Left kidney (tissue), 2 donors: ENCODE measurements around the gene SLC25A17. TPM values are rescaled to one million over a fixed set of nuclear protein-coding genes. Genes with fewer than 3 reads are reported as not detected.
"Not testable (repeated sequence)": the region's sequence is repeated elsewhere in the genome, so short reads cannot be mapped to it uniquely, and the experiment has no call there.

ENCODE experiments used
- DNase-seq: peaks from one replicate; pipeline ENCODE4 v3.0.0-alpha.2; 2013
- polyA plus RNA-seq: library from polyadenylated mRNA; unstranded; fragments of 120-200 nt; gene quantifications from one replicate; pipeline ENCODE4 v1.2.1, GENCODE V29; 2013; ENCODE audit not compliant: insufficient read length

SLC25A17 gene
- polyA plus RNA-seq, 1 donor, result 48.8 TPM

- not testable (repeated sequence) for DNase-seq
Observed at GRCh38 chr22:40826292-40826691, 7.1 kb upstream of the SLC25A17 start.

DNA sequence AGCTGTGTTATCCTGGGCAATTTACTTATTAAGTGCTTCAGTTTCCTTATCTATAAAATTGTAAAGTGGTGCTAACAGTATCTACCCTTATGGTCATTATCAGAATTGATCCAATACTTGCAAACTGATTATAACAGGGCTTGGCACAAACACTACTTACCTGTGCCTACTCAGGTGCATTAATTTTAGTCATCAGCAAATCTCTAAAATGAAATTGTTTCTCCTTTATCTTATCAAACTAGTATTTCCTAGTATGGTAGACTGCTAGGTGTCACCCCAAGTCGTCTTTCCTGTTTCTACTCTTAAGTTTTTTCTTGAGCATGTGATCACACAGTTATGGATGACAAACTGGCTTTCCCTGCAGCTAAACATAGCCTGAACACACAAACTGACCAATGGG, 4.3 kb upstream of the SLC25A17 start:
- no peak for DNase-seq

GRCh38 chr22:40819599-40820140, 524 bp upstream of the SLC25A17 start:
- no peak for DNase-seq

- DNase-seq, result no peak
Observed at GRCh38 chr22:40818192-40818746, 877 bp downstream of the SLC25A17 start.

DNA sequence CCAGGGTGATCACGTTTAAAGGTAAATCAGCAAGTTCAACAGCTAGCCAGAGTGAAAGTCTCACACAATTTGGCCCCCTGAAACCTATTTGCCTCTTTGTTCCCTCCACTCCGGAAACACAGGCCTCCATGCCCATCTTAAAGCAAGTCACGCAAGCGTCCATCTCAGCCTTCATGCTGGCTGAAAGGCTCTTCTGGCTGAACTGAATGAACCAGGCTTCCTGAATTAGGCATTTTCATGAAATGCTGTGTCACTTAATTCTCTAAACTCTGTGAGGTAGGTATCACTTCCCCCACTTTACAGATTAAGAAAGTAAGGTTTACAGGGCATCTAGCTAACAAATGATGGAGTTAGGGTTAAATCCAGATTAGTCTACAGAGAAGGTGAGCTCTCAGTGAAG, 1.4 kb downstream of the SLC25A17 start:
- no peak for DNase-seq

DNA sequence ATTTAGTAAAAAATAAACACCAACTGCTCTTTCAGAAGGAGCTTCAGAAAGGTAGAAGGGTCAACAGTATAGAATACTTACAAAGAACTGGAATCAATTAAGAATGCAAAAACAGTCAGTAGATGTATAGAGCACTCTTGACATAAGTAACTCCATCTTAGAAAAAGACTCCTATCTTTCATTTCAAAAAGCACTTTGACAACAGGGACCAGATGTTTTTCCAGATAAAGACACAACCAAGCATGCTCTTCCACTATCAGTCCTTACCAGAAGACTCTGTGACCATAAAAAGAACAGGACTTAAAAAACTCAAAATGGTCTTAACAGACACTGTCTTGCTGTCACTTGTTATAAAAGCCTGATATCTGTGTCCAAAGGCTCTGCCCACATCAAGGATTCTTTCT, 5.2 kb downstream of the SLC25A17 start:
- DNase-seq, result no peak

DNA sequence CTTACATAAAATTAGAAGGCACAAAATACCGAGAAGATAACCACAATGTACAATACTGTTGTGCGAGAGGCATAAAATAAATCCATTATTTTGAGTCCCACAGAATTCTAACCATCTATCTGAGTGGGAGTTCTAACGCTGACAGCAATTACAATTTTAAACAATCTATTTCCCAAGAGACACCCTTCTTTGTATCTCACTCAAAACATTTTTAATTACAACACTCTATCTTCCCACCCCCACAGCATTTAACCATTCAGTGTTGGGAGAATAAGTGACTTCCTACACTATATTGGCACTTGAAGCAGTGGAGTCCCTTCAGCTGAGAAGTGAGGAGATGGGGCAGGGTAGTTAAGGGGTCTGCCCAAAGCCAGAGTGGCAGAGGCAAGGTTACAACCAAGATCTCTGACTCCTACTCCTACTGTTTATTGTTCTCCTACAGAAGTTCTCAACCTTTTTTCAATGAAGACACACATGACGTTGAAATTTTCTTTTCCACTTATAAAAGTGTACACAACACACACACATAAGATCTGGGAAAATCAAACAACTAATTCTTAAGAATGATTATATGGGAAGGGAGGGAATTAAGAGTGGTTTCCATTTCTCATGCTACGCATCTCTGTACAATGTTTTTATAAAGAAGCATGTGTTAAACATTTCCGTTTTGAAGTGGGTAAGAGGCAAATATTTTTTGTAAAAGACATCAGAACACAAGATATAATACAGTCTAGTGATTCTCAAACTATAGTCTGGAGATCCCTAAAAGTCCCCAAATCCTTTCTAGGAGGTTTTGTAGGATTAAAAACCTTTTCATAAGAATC, 10.9 kb downstream of the SLC25A17 start:
- DNase-seq, result no peak

DNA sequence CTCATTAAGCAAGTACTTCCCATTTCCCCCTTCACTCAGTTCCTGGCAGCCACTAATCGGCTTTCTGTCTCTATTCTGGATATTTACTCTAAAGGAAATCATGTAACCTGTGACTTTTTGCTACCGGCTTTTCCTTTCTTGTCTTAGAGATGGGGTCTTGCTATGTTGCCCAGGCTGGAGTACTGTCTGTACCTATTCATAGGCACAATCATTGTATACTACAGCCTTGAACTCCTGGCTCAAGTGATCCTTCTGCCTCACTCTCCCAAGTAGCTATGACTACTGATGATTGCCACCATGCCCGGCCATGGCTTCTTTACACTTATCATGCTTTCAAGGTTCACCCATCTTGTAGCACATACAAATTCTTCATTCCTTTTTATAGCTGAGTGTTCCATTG, 12.4 kb downstream of the SLC25A17 start:
- no peak for DNase-seq

- no peak for DNase-seq
Observed at GRCh38 chr22:40805699-40806203, 13.4 kb downstream of the SLC25A17 start.

- no peak for DNase-seq
Observed at GRCh38 chr22:40805239-40805638, 13.9 kb downstream of the SLC25A17 start.

GRCh38 chr22:40803321-40803720, 15.8 kb downstream of the SLC25A17 start:
- DNase-seq, result no peak

- DNase-seq, result no peak
Observed at GRCh38 chr22:40799008-40799407, 20.1 kb downstream of the SLC25A17 start.

DNA sequence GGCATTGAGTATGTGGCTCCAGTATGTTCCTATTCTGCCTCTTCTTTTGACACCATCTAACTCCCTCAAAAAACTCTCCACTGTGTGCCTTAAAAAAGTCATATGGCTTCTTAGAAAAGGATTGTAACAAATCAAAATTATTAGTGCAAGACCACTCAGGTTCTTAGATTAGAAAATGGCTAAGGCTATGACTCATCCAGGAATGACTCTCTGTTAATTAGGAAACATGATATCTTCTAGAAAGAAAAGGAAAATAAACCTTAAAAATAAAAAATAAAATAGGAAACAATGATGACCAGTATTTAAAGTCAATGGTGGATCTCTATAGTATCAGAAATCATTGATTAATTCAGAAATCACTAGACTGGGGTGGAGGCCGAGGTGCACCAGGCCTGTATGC, 21.7 kb downstream of the SLC25A17 start:
- no peak for DNase-seq

DNA sequence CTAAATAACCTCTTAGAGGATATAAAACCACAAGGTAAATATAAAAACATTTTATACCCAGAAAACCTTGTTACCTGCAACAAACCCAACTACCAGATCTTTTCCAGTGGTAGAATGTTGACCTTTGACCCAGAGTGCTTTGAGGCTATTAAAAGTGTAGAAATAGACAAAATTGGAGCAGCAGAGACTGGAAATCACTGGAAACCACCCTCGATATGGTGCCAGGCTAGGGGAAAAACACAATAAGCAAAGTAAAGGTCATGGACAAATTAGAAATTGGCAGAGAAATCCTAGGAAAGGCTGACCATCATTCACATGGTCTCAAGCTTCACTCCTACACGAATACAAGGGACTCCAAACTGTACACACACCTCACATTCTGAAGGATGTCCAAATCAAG, 26.7 kb downstream of the SLC25A17 start:
- no peak for DNase-seq

DNA sequence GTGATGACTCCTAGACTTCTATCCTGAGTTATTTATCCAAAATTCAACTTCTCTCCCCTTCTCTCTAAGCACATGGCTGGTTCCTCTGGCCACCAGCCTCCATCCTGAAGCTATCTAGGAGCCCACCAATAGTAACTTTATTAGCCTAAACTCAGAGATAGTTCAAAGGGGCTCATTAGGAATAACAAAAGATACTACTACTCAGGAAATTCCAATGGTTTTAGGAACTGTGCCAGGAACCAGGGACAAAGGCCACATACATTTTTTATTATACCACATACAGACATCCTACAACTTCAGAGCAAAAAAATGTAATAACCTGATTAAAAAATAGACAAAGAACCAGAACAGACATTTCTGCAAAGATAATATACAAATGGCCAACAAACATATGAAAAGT, 27.9 kb downstream of the SLC25A17 start:
- DNase-seq, result no peak

- DNase-seq, result no peak
Observed at GRCh38 chr22:40789131-40789530, 30.0 kb downstream of the SLC25A17 start.

GRCh38 chr22:40782521-40782920, 36.6 kb downstream of the SLC25A17 start:
- no peak for DNase-seq

DNA sequence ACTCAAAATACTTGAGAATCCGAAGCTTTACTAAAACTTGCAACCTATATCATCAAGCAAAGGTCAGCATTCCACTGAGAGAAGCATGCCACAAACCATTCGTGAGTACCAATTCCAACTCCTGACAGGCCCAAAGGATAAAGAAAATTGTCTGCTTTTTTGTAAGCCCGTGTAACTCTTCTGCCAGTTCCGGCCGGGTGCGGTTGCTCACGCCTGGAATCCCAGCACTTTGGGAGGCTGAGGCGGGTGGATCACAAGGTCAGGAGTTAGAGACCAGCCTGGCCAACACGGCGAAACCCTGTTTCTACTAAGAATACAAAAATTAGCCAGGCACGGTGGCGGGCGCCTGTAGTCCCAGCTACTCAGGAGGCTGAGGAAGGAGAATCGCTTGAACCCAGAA, 37.4 kb downstream of the SLC25A17 start:
- DNase-seq, result not testable (repeated sequence)

- no peak for DNase-seq
Observed at GRCh38 chr22:40769761-40770160, 49.4 kb downstream of the SLC25A17 start.

DNA sequence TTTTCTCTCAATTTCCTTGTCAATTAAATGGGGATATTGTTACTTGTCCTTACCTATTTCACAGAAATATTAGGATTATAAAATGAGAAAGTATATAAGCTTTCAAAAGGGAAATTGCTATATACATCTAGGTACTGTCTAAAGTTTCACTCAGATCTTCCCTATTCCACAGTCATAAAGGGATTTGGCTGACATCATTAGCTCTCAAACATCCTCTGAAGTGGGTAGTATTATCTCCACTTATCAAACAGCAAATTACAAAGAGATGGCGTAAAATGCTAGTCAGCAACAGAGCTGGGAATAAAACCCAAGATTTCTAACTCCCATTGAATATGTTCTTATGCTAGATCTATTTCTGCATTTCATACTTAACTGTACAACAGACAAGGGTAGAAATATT, 50.9 kb downstream of the SLC25A17 start:
- DNase-seq, result no peak

DNA sequence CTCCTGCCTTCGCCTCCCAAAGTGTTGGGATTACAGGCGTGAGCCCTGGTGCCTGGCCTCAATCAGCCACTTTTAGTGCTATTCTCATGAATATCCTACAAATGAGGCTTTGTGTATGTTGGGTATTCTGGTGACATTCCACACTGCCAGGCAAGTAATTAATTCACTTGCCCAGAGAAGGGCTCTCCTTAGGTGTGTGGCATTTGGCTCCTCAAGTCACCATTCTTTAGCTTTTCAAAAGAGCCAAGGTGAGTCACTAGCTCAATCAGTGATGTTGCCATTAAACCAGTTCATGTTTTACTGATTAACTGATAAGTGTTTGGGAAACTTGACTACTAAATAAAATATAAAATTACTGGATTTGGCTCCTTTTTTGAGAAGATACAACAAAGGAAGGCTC, 52.2 kb downstream of the SLC25A17 start:
- DNase-seq, result no peak

DNA sequence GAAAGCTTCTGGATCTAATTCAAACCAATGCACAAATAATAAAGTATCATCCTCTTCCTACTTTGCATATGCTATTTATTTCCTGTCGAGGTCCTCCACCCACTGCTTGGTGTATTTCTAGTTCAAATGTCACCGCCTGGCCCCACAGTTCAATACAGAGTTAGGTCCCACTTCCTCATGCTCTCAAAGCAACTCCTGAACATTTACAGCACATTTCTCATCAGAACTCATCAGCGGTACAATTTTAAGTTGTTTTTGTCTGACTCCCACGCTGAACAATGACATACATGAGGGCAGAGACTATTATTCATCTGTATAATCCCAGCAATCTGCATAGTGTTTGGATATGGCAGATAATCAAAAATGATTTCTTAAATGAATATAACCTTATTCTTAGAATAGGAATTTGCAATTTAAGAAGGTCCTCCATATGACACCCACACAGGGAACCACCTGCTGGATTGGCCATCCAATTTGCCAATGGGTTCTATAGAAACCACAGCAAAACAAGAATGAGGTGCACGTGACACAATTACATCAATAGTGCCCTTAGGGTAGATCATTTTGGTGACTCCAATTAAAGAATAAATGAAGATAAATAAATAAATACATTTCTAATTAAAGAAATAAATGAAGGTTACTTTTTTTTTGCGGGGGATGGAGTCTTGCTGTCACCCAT, 54.2 kb downstream of the SLC25A17 start:
- no peak for DNase-seq

DNA sequence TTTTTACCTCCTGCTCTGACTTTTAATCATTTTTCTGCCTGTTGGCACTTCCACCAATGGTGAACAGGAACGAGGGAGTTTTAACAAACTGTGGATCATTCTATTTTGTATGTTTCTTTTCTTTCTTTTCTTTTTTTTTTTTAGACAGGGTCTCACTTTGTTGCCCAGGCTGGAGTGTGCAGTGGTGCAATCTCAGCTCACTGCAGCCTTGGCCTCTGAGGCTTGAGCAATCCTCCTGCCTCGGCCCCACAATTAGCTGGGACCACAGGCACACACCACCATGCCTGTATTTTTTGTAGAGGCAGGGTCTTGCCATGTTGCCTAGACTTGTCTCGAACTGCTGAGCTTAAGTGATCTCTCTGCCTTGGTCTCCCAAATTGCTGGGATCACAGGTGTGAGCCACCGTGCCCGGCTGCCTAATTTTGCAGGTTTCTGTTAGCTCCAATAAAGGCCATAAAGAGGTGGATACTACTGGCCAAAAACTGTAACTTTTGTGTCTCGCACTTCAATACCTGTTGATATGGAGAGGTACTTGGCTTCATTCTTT, 59.8 kb downstream of the SLC25A17 start:
- no peak for DNase-seq
